ENCODE data around the gene UBAC2. TPM values are rescaled to one million over a fixed set of nuclear protein-coding genes. Genes with fewer than 3 reads are reported as not detected.

UBAC2 gene
- total and polyA plus RNA-seq, 4 donors = 32.9 to 42.3 (median 35.3) TPM

DNA sequence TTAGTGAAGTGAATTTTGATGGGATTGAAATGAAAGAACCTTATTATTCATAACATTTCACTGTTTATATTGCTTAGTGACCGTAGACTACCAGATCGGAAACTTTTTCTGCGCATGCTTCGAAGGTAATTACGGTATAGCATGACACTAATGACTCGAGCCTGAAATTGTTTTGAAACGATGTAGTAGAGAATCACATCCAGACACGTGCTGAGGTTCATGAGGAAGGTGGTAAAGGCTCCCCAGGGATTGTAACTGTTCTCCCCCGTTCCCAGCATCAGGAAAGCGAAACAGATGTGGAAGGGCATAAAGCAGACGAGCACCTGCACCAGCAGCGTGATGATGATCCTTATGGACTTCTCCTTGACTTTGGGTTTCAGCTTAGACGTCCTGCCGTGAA is 54.2 kb downstream of the UBAC2 start:
- peaks cover 2 to 8% (median 5%) of the 10 kb centered on the region in 4 donors for H3K36me3 ChIP-seq (ENCODE audit: control insufficient read depth in 4 of 4, insufficient read depth in 3 of 4, low read depth in 1 of 4, low read length in 3 of 4)
- H3K27ac ChIP-seq (ENCODE audit: low read depth in 1 of 2, low read length in 2 of 2) = no peak overlapping the region
- WGBS = 93% methylated on average over 14 of the region's 14 CpGs
- no peak overlapping the region for H3K4me3 ChIP-seq (ENCODE audit: low read depth in 1 of 3, low read length in 3 of 3)
- no peak overlapping the region for H3K9ac ChIP-seq (ENCODE audit: low read depth in 1 of 2, low read length in 2 of 2)
- no peak for DNase-seq (ENCODE audit: low spot score)
- no peaks in the 10 kb centered on the region for H3K27me3 ChIP-seq (ENCODE audit: control insufficient read depth in 4 of 4, insufficient read depth in 4 of 4, low read length in 3 of 4)
- TF ChIP-seq FOXA2 (IDR thresholded peaks at IDR 0.05) (no peak), EGR1 (IDR thresholded peaks at IDR 0.05; ENCODE audit: low read depth in 2 of 2) (no peak), HNF4A (conservative IDR thresholded peaks at IDR 0.05) (no peak), TAF1 (conservative IDR thresholded peaks at IDR 0.05) (no peak), YY1 (IDR thresholded peaks at IDR 0.05) (no peak), GABPA (IDR thresholded peaks at IDR 0.05 in 1 of 2, conservative IDR thresholded peaks at IDR 0.05 in 1 of 2) (no peak), RAD21 (IDR thresholded peaks at IDR 0.05) (no peak), SP1 (IDR thresholded peaks at IDR 0.05) (no peak), FOXA1 (IDR thresholded peaks at IDR 0.05) (no peak), NR2F2 (IDR thresholded peaks at IDR 0.05) (no peak), RXRA (IDR thresholded peaks at IDR 0.05) (no peak)
- TF ChIP-seq, protein P1, sequence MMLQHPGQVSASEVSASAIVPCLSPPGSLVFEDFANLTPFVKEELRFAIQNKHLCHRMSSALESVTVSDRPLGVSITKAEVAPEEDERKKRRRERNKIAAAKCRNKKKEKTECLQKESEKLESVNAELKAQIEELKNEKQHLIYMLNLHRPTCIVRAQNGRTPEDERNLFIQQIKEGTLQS (IDR thresholded peaks at IDR 0.05) = no peak
- TF ChIP-seq, protein P2, sequence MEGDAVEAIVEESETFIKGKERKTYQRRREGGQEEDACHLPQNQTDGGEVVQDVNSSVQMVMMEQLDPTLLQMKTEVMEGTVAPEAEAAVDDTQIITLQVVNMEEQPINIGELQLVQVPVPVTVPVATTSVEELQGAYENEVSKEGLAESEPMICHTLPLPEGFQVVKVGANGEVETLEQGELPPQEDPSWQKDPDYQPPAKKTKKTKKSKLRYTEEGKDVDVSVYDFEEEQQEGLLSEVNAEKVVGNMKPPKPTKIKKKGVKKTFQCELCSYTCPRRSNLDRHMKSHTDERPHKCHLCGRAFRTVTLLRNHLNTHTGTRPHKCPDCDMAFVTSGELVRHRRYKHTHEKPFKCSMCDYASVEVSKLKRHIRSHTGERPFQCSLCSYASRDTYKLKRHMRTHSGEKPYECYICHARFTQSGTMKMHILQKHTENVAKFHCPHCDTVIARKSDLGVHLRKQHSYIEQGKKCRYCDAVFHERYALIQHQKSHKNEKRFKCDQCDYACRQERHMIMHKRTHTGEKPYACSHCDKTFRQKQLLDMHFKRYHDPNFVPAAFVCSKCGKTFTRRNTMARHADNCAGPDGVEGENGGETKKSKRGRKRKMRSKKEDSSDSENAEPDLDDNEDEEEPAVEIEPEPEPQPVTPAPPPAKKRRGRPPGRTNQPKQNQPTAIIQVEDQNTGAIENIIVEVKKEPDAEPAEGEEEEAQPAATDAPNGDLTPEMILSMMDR (IDR thresholded peaks at IDR 0.05; ENCODE audit: low read depth, low read length, missing input control) = no peak
- TF ChIP-seq, protein P3, sequence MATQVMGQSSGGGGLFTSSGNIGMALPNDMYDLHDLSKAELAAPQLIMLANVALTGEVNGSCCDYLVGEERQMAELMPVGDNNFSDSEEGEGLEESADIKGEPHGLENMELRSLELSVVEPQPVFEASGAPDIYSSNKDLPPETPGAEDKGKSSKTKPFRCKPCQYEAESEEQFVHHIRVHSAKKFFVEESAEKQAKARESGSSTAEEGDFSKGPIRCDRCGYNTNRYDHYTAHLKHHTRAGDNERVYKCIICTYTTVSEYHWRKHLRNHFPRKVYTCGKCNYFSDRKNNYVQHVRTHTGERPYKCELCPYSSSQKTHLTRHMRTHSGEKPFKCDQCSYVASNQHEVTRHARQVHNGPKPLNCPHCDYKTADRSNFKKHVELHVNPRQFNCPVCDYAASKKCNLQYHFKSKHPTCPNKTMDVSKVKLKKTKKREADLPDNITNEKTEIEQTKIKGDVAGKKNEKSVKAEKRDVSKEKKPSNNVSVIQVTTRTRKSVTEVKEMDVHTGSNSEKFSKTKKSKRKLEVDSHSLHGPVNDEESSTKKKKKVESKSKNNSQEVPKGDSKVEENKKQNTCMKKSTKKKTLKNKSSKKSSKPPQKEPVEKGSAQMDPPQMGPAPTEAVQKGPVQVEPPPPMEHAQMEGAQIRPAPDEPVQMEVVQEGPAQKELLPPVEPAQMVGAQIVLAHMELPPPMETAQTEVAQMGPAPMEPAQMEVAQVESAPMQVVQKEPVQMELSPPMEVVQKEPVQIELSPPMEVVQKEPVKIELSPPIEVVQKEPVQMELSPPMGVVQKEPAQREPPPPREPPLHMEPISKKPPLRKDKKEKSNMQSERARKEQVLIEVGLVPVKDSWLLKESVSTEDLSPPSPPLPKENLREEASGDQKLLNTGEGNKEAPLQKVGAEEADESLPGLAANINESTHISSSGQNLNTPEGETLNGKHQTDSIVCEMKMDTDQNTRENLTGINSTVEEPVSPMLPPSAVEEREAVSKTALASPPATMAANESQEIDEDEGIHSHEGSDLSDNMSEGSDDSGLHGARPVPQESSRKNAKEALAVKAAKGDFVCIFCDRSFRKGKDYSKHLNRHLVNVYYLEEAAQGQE (IDR thresholded peaks at IDR 0.05) = no peak
- TF ChIP-seq, protein P4, sequence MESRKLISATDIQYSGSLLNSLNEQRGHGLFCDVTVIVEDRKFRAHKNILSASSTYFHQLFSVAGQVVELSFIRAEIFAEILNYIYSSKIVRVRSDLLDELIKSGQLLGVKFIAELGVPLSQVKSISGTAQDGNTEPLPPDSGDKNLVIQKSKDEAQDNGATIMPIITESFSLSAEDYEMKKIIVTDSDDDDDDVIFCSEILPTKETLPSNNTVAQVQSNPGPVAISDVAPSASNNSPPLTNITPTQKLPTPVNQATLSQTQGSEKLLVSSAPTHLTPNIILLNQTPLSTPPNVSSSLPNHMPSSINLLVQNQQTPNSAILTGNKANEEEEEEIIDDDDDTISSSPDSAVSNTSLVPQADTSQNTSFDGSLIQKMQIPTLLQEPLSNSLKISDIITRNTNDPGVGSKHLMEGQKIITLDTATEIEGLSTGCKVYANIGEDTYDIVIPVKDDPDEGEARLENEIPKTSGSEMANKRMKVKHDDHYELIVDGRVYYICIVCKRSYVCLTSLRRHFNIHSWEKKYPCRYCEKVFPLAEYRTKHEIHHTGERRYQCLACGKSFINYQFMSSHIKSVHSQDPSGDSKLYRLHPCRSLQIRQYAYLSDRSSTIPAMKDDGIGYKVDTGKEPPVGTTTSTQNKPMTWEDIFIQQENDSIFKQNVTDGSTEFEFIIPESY (IDR thresholded peaks at IDR 0.05) = no peak
- TF ChIP-seq, protein P5, sequence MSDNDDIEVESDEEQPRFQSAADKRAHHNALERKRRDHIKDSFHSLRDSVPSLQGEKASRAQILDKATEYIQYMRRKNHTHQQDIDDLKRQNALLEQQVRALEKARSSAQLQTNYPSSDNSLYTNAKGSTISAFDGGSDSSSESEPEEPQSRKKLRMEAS (IDR thresholded peaks at IDR 0.05) = no peak
- H3K9me3 ChIP-seq (ENCODE audit: control insufficient read depth in 4 of 4, low read length in 3 of 4) = no peaks in the 10 kb centered on the region
- H3K4me1 ChIP-seq (ENCODE audit: control insufficient read depth in 4 of 4, insufficient read depth in 4 of 4, low read length in 3 of 4) = peaks cover 0 to 1% (median under 1%) of the 10 kb centered on the region in 4 donors

DNA sequence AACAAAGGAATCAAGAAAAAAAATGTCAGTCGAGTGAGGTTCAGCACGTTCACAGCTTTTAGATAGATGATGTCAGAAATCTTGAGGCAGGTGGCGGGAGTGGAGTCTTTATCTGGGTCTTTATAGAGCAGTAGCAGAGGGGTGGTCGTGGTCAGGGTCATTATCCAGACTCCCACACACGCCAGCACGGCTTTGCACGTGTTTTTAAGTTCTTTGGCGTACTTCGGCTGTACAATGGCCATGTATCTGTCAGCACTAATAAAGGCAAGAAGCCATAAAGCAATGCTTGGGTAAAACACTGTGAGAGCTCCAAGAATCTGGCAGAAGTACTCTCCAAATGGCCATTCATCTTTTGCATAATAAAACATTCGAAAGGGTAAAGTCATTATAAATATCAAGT is 54.6 kb downstream of the UBAC2 start:
- 92% methylated on average over 10 of the region's 10 CpGs for WGBS
- peaks cover 2 to 8% (median 5%) of the 10 kb centered on the region in 4 donors for H3K36me3 ChIP-seq (ENCODE audit: control insufficient read depth in 4 of 4, insufficient read depth in 3 of 4, low read depth in 1 of 4, low read length in 3 of 4)
- H3K27ac ChIP-seq (ENCODE audit: low read depth in 1 of 2, low read length in 2 of 2) = no peak overlapping the region
- TF ChIP-seq, protein P4 (IDR thresholded peaks at IDR 0.05) = no peak
- TF ChIP-seq NR2F2 (IDR thresholded peaks at IDR 0.05) (no peak), RAD21 (IDR thresholded peaks at IDR 0.05) (no peak), HNF4G (IDR thresholded peaks at IDR 0.05) (no peak), FOXA1 (IDR thresholded peaks at IDR 0.05) (no peak), SP1 (IDR thresholded peaks at IDR 0.05) (no peak), HNF4A (conservative IDR thresholded peaks at IDR 0.05) (no peak), TAF1 (conservative IDR thresholded peaks at IDR 0.05) (no peak), YY1 (IDR thresholded peaks at IDR 0.05) (no peak)
- TF ChIP-seq, protein P1 (IDR thresholded peaks at IDR 0.05) = no peak
- TF ChIP-seq, protein P3 (IDR thresholded peaks at IDR 0.05) = no peak
- H3K9ac ChIP-seq (ENCODE audit: low read depth in 1 of 2, low read length in 2 of 2) = no peak overlapping the region
- H3K27me3 ChIP-seq (ENCODE audit: control insufficient read depth in 4 of 4, insufficient read depth in 4 of 4, low read length in 3 of 4) = no peaks in the 10 kb centered on the region
- no peak overlapping the region for H3K4me3 ChIP-seq (ENCODE audit: low read depth in 1 of 3, low read length in 3 of 3)
- H3K4me1 ChIP-seq (ENCODE audit: control insufficient read depth in 4 of 4, insufficient read depth in 4 of 4, low read length in 3 of 4) = peaks cover 0 to 6% (median 2%) of the 10 kb centered on the region in 4 donors
- no peaks in the 10 kb centered on the region for H3K9me3 ChIP-seq (ENCODE audit: control insufficient read depth in 4 of 4, low read length in 3 of 4)
- DNase-seq (ENCODE audit: low spot score) = no peak
